ENCODE measurements around the gene XRCC4. TPM values are rescaled to one million over a fixed set of nuclear protein-coding genes. Genes with fewer than 3 reads are reported as not detected.

Gene XRCC4
- total RNA-seq, 1 experiment from 2014 or later = 10.8 TPM

- no peak overlapping the region for H2BK120ac ChIP-seq (ENCODE audit: low read depth, low read length, poor library complexity, severe bottlenecking)
These were observed 27.9 kb upstream of the XRCC4 start for GRCh38 chr5:83049370-83049885.

More at GRCh38 chr5:83049370-83049885, 27.9 kb upstream of the XRCC4 start:
- Histone ChIP-seq H3K18ac (ENCODE audit: insufficient read length, low read depth, low read length) (no peak overlapping the region), H3K14ac (ENCODE audit: insufficient read depth, low read length) (no peak overlapping the region), H2AK5ac (ENCODE audit: insufficient read length, low read length) (no peak overlapping the region), H3K4ac (ENCODE audit: low read depth, low read length) (no peak overlapping the region), H4K20me1 (ENCODE audit: control insufficient read depth, insufficient read depth, insufficient read length) (no peaks in the 10 kb centered on the region), H3K4me2 (ENCODE audit: insufficient read depth, insufficient read length, low read length) (no peak overlapping the region), H3K56ac (ENCODE audit: insufficient read length, low read depth, low read length) (no peak overlapping the region), H3K23ac (ENCODE audit: insufficient read length, low read depth, low read length) (no peak overlapping the region), H4K5ac (ENCODE audit: insufficient read length, low read depth, low read length) (no peak overlapping the region), H3K27me3 (ENCODE audit: insufficient read depth, low read length) (no peaks in the 10 kb centered on the region), H3K9me3 (ENCODE audit: control insufficient read depth, low read depth, low read length) (no peaks in the 10 kb centered on the region), H3K79me2 (ENCODE audit: insufficient read depth, low read length) (no peaks in the 10 kb centered on the region), H3K27ac (ENCODE audit: insufficient read length, low read depth, low read length) (no peak overlapping the region), H3K4me1 (ENCODE audit: insufficient read depth, low read length) (no peaks in the 10 kb centered on the region), H2AFZ (ENCODE audit: low read length) (no peak overlapping the region), H3T11ph (ENCODE audit: low read length) (no peak overlapping the region), H3K9ac (ENCODE audit: extremely low read depth, insufficient read length, low read length) (no peak overlapping the region), H4K91ac (ENCODE audit: insufficient read length, low read depth, low read length) (no peak overlapping the region), H2BK15ac (ENCODE audit: low read depth, low read length) (no peak overlapping the region), H3K23me2 (ENCODE audit: insufficient read length, low read depth, low read length, poor library complexity, severe bottlenecking) (no peaks in the 10 kb centered on the region), H4K8ac (replicated peaks; ENCODE audit: insufficient read length, low read depth, low read length) (no peak overlapping the region), H2BK12ac (ENCODE audit: insufficient read length, low read depth, low read length) (no peak overlapping the region), H3K79me1 (ENCODE audit: insufficient read depth, low read depth, low read length, poor library complexity, severe bottlenecking) (no peaks in the 10 kb centered on the region), H2BK20ac (ENCODE audit: low read depth, low read length, poor library complexity, severe bottlenecking) (no peak overlapping the region), H2BK5ac (ENCODE audit: insufficient read length, low read length) (no peak overlapping the region)
- no peaks in the 10 kb centered on the region for H3K4me1 Mint-ChIP-seq
- no peak for DNase-seq
- H3K4me3 Mint-ChIP-seq = no peak overlapping the region
- H3K27ac Mint-ChIP-seq = no peak overlapping the region
- no CpG with 5 or more reads among the region's 3 CpGs for WGBS (ENCODE audit: extremely low coverage, insufficient read length, low lambda C conversion rate)
- TF ChIP-seq CTCF (conservative IDR thresholded peaks at IDR 0.05) = no peak
- H3K36me3 Mint-ChIP-seq (ENCODE audit: insufficient read depth in 1 of 3, low read depth in 3 of 3) = peaks cover 11 to 16% (median 14%) of the 10 kb centered on the region in 3 experiments; a peak in 6 of 7 replicates
- no peaks in the 10 kb centered on the region for H3K9me3 Mint-ChIP-seq
- H3K27me3 Mint-ChIP-seq (ENCODE audit: low read depth) = no peaks in the 10 kb centered on the region
